ENCODE measurements around the gene MT2A.

The MT2A gene

GRCh38 chr16:56625943-56626654 lies 17.7 kb downstream of the MT2A start:
- H3K4me1 Mint-ChIP-seq = peaks cover 15% of the 10 kb centered on the region
- H3K9me3 Mint-ChIP-seq = no peaks in the 10 kb centered on the region
- H3K27ac Mint-ChIP-seq = no peak overlapping the region
- peaks cover 3% of the 10 kb centered on the region for H3K27me3 Mint-ChIP-seq
- peak overlapping the region; percentile 88 for H3K4me3 Mint-ChIP-seq
- no peaks in the 10 kb centered on the region for H3K36me3 Mint-ChIP-seq

GRCh38 chr16:56626685-56627084 lies 18.3 kb downstream of the MT2A start:
- Mint-ChIP-seq H3K36me3 (no peaks in the 10 kb centered on the region), H3K4me3 (no peak overlapping the region), H3K9me3 (no peaks in the 10 kb centered on the region), H3K27ac (no peak overlapping the region), H3K27me3 (peaks cover 7% of the 10 kb centered on the region), H3K4me1 (peaks cover 19% of the 10 kb centered on the region)

- H3K4me1 Mint-ChIP-seq = peaks cover 28% of the 10 kb centered on the region
- H3K27ac Mint-ChIP-seq = peak overlapping the region; percentile 55
- H3K27me3 Mint-ChIP-seq = peaks cover 17% of the 10 kb centered on the region
- H3K4me3 Mint-ChIP-seq = no peak overlapping the region
- H3K9me3 Mint-ChIP-seq = no peaks in the 10 kb centered on the region
- H3K36me3 Mint-ChIP-seq = no peaks in the 10 kb centered on the region
Observed at GRCh38 chr16:56628486-56629350, 20.3 kb downstream of the MT2A start.

GRCh38 chr16:56629531-56629930 lies 21.1 kb downstream of the MT2A start:
- Mint-ChIP-seq H3K9me3 (no peaks in the 10 kb centered on the region), H3K36me3 (no peaks in the 10 kb centered on the region), H3K27me3 (peaks cover 24% of the 10 kb centered on the region), H3K4me1 (peaks cover 28% of the 10 kb centered on the region), H3K4me3 (no peak overlapping the region), H3K27ac (no peak overlapping the region)

GRCh38 chr16:56630134-56630533 lies 21.8 kb downstream of the MT2A start:
- H3K36me3 Mint-ChIP-seq = no peaks in the 10 kb centered on the region
- H3K27me3 Mint-ChIP-seq = peaks cover 28% of the 10 kb centered on the region
- H3K4me1 Mint-ChIP-seq = peaks cover 29% of the 10 kb centered on the region
- H3K4me3 Mint-ChIP-seq = no peak overlapping the region
- H3K9me3 Mint-ChIP-seq = no peaks in the 10 kb centered on the region
- H3K27ac Mint-ChIP-seq = no peak overlapping the region

GRCh38 chr16:56631197-56631596 lies 22.8 kb downstream of the MT2A start:
- Mint-ChIP-seq H3K4me1 (peaks cover 25% of the 10 kb centered on the region), H3K36me3 (no peaks in the 10 kb centered on the region), H3K4me3 (no peak overlapping the region), H3K27me3 (peaks cover 33% of the 10 kb centered on the region), H3K27ac (no peak overlapping the region), H3K9me3 (no peaks in the 10 kb centered on the region)

- no peaks in the 10 kb centered on the region for H3K9me3 Mint-ChIP-seq
- peaks cover 22% of the 10 kb centered on the region for H3K4me1 Mint-ChIP-seq
- H3K27me3 Mint-ChIP-seq = peaks cover 39% of the 10 kb centered on the region
- no peaks in the 10 kb centered on the region for H3K36me3 Mint-ChIP-seq
- no peak overlapping the region for H3K27ac Mint-ChIP-seq
- peak overlapping the region; percentile 78 for H3K4me3 Mint-ChIP-seq
Observed at GRCh38 chr16:56631832-56632155, 23.4 kb downstream of the MT2A start.

- Mint-ChIP-seq H3K27me3 (peaks cover 44% of the 10 kb centered on the region), H3K27ac (no peak within 1 kb of the TSS), H3K4me1 (peaks cover 22% of the 10 kb centered on the region), H3K36me3 (no peaks in the 10 kb centered on the region), H3K9me3 (no peaks in the 10 kb centered on the region), H3K4me3 (peak within 1 kb of the TSS; percentile 78)
Observed at GRCh38 chr16:56632156-56632847, 23.9 kb downstream of the MT2A start, which contains the start of gene MT1M. TSS of gene MT1M (plus strand) at chr16:56632659. CDS start at chr16:56632732, 73 bp downstream.

GRCh38 chr16:56632848-56633365 lies 24.5 kb downstream of the MT2A start:
- Mint-ChIP-seq H3K27ac (no peak overlapping the region), H3K36me3 (no peaks in the 10 kb centered on the region), H3K4me1 (peaks cover 26% of the 10 kb centered on the region)

GRCh38 chr16:56633535-56633934 lies 25.2 kb downstream of the MT2A start:
- H3K4me3 Mint-ChIP-seq = peak overlapping the region; percentile 39
- H3K9me3 Mint-ChIP-seq = no peaks in the 10 kb centered on the region
- H3K27ac Mint-ChIP-seq = no peak overlapping the region
- no peaks in the 10 kb centered on the region for H3K36me3 Mint-ChIP-seq
- H3K4me1 Mint-ChIP-seq = peaks cover 28% of the 10 kb centered on the region
- H3K27me3 Mint-ChIP-seq = peaks cover 52% of the 10 kb centered on the region

More at GRCh38 chr16:56632848-56633365, 24.5 kb downstream of the MT2A start:
- peak overlapping the region; percentile 39 for H3K4me3 Mint-ChIP-seq
- H3K9me3 Mint-ChIP-seq = no peaks in the 10 kb centered on the region
- peaks cover 49% of the 10 kb centered on the region for H3K27me3 Mint-ChIP-seq

GRCh38 chr16:56634715-56635440 lies 26.5 kb downstream of the MT2A start:
- peaks cover 28% of the 10 kb centered on the region for H3K4me1 Mint-ChIP-seq
- peaks cover 64% of the 10 kb centered on the region for H3K27me3 Mint-ChIP-seq
- H3K4me3 Mint-ChIP-seq = peak overlapping the region; percentile 72
- H3K9me3 Mint-ChIP-seq = no peaks in the 10 kb centered on the region
- H3K27ac Mint-ChIP-seq = peak overlapping the region; percentile 24
- no peaks in the 10 kb centered on the region for H3K36me3 Mint-ChIP-seq

- Mint-ChIP-seq H3K36me3 (no peaks in the 10 kb centered on the region), H3K4me1 (peaks cover 28% of the 10 kb centered on the region), H3K27me3 (peaks cover 69% of the 10 kb centered on the region), H3K4me3 (peak overlapping the region; percentile 30), H3K27ac (no peak overlapping the region), H3K9me3 (no peaks in the 10 kb centered on the region)
Observed at GRCh38 chr16:56635441-56635967, 27.1 kb downstream of the MT2A start.

GRCh38 chr16:56636616-56637413 lies 28.4 kb downstream of the MT2A start:
- H3K4me1 Mint-ChIP-seq = peaks cover 23% of the 10 kb centered on the region
- H3K27ac Mint-ChIP-seq = no peak overlapping the region
- H3K9me3 Mint-ChIP-seq = no peaks in the 10 kb centered on the region
- H3K36me3 Mint-ChIP-seq = no peaks in the 10 kb centered on the region
- no peak overlapping the region for H3K4me3 Mint-ChIP-seq
- H3K27me3 Mint-ChIP-seq = peaks cover 63% of the 10 kb centered on the region
